Caco-2 (cell line): ENCODE data around the gene MKRN1. TPM values are rescaled to one million over a fixed set of nuclear protein-coding genes. Genes with fewer than 3 reads are reported as not detected.
"Not testable (repeated sequence)": the region's sequence is repeated elsewhere in the genome, so short reads cannot be mapped to it uniquely, and the experiment has no call there.

ENCODE experiments used
- BruUV-seq: library from RNA; stranded (reverse); fragments of 400-500 nt; replicated peaks from 2 replicates; lab custom pipeline; 2021; lab: Mats Ljungman, UMichigan
- CTCF ChIA-PET: fragments of 300-600 bp; sonication (Branson Sonifier 250); formaldehyde crosslinking; loops from one replicate; lab custom pipeline; 2022; ENCODE audit warnings: antibody characterized with exemption; lab: Charles Lee
- POLR2A ChIA-PET: fragments of 300-600 bp; sonication (Branson Sonifier 250); formaldehyde crosslinking; loops from one replicate; lab custom pipeline; 2022; ENCODE audit warnings: antibody characterized with exemption; lab: Charles Lee
- DNase-seq, 2 experiments: peaks; one replicate each; pipeline versions ENCODE4 v3.0.0 to v3.0.0-alpha.2; 2020 to 2022
- H3K27me3 ChIP-seq: replicated peaks from 2 replicates; pipeline ENCODE4 v1.6.0; 2011; ENCODE audit warnings: low read length; ENCODE audit not compliant: control insufficient read depth, insufficient read depth
- H3K36me3 ChIP-seq: 2 replicates; pipeline ENCODE4 v1.5.1; 2011; ENCODE audit warnings: low read length; ENCODE audit not compliant: control insufficient read depth, insufficient read depth
- H3K4me1 ChIP-seq: fragments of 250-450 bp; sonication (Bioruptor Pico); 2 replicates; pipeline ENCODE4 v1.5.1; 2020; ENCODE audit warnings: mild to moderate bottlenecking
- H3K4me3 ChIP-seq: 2 replicates; pipeline ENCODE4 v1.5.1; 2011; ENCODE audit warnings: low read depth, mild to moderate bottlenecking, control low read depth, low read length
- H3K9me3 ChIP-seq: fragments of 250-450 bp; sonication (Bioruptor Pico); 2 replicates; pipeline ENCODE4 v1.5.1; 2020; ENCODE audit warnings: mild to moderate bottlenecking, moderate library complexity
- H3K27ac Mint-ChIP-seq: one replicate; pipeline ENCODE4 v1.8.0; 2022; ENCODE audit warnings: mixed read lengths; ENCODE audit not compliant: unreplicated experiment
- H3K27me3 Mint-ChIP-seq: one replicate; pipeline ENCODE4 v1.8.0; 2022; ENCODE audit warnings: mixed read lengths; ENCODE audit not compliant: insufficient read depth, unreplicated experiment
- H3K36me3 Mint-ChIP-seq: one replicate; pipeline ENCODE4 v1.8.0; 2022; ENCODE audit warnings: mild to moderate bottlenecking, mixed read lengths; ENCODE audit not compliant: insufficient read depth, unreplicated experiment
- H3K4me1 Mint-ChIP-seq: one replicate; pipeline ENCODE4 v1.8.0; 2022; ENCODE audit warnings: low read depth, mixed read lengths; ENCODE audit not compliant: unreplicated experiment
- H3K4me3 Mint-ChIP-seq: one replicate; pipeline ENCODE4 v1.8.0; 2022; ENCODE audit warnings: mild to moderate bottlenecking, moderate library complexity, mixed read lengths; ENCODE audit not compliant: unreplicated experiment
- H3K9me3 Mint-ChIP-seq: one replicate; pipeline ENCODE4 v1.8.0; 2022; ENCODE audit warnings: mixed read lengths; ENCODE audit not compliant: unreplicated experiment
- intact Hi-C: fragments of 100-400 bp; cut with micrococcal nuclease; formaldehyde crosslinking; loops from one replicate; pipeline ENCODE4 v1.10.0; 2022; ENCODE audit not compliant: unreplicated experiment
- total RNA-seq: library from RNA; stranded (reverse); gene quantifications from 2 replicates; pipeline ENCODE4 v1.2.3, GENCODE V29; 2022
- TF ChIP-seq, protein P1 (sequence below), 2 experiments: fragments of 200-600 bp in 1 of 2; IDR thresholded peaks; 1 replicate in 1 of 2; 2 replicates in 1 of 2; pipeline versions ENCODE4 v1.5.1 to v1.8.0; 2011 to 2022; ENCODE audit warnings: antibody characterized with exemption in 1 of 2, control low read depth in 1 of 2, inconsistent platforms in 1 of 2, low read depth in 1 of 2, low read length in 1 of 2, mild to moderate bottlenecking in 1 of 2, moderate library complexity in 1 of 2; ENCODE audit not compliant: insufficient read depth in 1 of 2, severe bottlenecking in 1 of 2, unreplicated experiment in 1 of 2

Gene MKRN1
- total RNA-seq, 1 experiment from 2014 or later: 73.0 TPM

DNA sequence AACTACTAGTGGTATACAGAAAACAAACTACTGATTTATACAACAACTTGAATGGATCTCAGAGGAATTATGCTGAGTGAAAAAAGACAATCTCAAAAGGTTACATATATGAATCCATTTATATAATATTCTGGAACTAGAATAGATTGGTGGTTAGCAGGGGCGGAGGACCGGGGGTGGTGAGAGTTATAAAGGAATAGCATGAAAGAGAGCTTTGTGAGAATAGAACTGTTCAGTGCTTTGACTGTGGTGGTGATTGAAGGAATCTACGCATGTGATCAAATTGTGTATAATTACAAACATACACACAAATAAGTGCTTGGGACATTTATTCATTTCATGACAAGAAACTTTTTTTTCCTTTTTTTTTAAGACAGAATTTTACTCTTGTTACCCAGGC, 55.8 kb downstream of the MKRN1 start:
- TF ChIP-seq, protein P1, sequence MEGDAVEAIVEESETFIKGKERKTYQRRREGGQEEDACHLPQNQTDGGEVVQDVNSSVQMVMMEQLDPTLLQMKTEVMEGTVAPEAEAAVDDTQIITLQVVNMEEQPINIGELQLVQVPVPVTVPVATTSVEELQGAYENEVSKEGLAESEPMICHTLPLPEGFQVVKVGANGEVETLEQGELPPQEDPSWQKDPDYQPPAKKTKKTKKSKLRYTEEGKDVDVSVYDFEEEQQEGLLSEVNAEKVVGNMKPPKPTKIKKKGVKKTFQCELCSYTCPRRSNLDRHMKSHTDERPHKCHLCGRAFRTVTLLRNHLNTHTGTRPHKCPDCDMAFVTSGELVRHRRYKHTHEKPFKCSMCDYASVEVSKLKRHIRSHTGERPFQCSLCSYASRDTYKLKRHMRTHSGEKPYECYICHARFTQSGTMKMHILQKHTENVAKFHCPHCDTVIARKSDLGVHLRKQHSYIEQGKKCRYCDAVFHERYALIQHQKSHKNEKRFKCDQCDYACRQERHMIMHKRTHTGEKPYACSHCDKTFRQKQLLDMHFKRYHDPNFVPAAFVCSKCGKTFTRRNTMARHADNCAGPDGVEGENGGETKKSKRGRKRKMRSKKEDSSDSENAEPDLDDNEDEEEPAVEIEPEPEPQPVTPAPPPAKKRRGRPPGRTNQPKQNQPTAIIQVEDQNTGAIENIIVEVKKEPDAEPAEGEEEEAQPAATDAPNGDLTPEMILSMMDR (IDR thresholded peaks at IDR 0.05; ENCODE audit: insufficient read depth in 1 of 2, low read depth in 1 of 2, low read length in 1 of 2, severe bottlenecking in 1 of 2, unreplicated experiment in 1 of 2): no peak
- Mint-ChIP-seq H3K4me3 (no peak overlapping the region), H3K36me3 (no peaks in the 10 kb centered on the region), H3K27me3 (no peaks in the 10 kb centered on the region), H3K4me1 (no peaks in the 10 kb centered on the region), H3K27ac (no peak overlapping the region), H3K9me3 (no peaks in the 10 kb centered on the region)
- no peaks in the 10 kb centered on the region for H3K9me3 ChIP-seq
- intact Hi-C loops: no loop called here
- ChIA-PET CTCF (no interaction called here), POLR2A (no interaction called here)
- BruUV-seq: no TSS peak
- H3K4me1 ChIP-seq: no peaks in the 10 kb centered on the region
- H3K36me3 ChIP-seq: no peaks in the 10 kb centered on the region
- DNase-seq: no peak
- H3K27me3 ChIP-seq: no peaks in the 10 kb centered on the region
- no peak overlapping the region for H3K4me3 ChIP-seq

DNA sequence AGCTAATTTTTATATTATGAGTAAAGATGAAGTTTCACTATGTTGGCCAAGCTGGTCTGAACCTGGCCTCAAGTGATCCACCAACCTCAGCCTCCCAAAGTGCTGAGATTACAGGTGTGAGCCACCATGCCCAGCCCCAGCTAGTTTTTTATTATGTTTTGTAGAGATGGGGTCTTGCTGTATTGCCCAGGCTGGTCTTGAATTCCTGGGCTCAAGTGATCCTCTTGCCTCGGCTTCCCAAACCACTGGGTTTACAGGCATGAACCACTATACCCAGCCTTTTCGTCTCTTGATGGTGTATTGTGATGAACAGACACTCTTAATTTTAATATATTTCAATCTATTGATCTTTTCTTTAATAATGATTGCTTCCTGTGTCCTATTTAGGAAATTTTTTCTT, 57.8 kb downstream of the MKRN1 start:
- CTCF ChIA-PET: no interaction called here
- Mint-ChIP-seq H3K27ac (no peak overlapping the region), H3K9me3 (no peaks in the 10 kb centered on the region), H3K4me1 (no peaks in the 10 kb centered on the region), H3K36me3 (no peaks in the 10 kb centered on the region), H3K4me3 (no peak overlapping the region), H3K27me3 (no peaks in the 10 kb centered on the region)
- Histone ChIP-seq H3K36me3 (no peaks in the 10 kb centered on the region), H3K9me3 (no peaks in the 10 kb centered on the region), H3K4me1 (no peaks in the 10 kb centered on the region), H3K4me3 (no peak overlapping the region), H3K27me3 (no peaks in the 10 kb centered on the region)
- POLR2A ChIA-PET: no interaction called here
- TF ChIP-seq, protein P1 (IDR thresholded peaks at IDR 0.05; ENCODE audit: insufficient read depth in 1 of 2, low read depth in 1 of 2, low read length in 1 of 2, severe bottlenecking in 1 of 2, unreplicated experiment in 1 of 2): no peak
- intact Hi-C loops: no loop called here
- no TSS peak for BruUV-seq
- no peak for DNase-seq

DNA sequence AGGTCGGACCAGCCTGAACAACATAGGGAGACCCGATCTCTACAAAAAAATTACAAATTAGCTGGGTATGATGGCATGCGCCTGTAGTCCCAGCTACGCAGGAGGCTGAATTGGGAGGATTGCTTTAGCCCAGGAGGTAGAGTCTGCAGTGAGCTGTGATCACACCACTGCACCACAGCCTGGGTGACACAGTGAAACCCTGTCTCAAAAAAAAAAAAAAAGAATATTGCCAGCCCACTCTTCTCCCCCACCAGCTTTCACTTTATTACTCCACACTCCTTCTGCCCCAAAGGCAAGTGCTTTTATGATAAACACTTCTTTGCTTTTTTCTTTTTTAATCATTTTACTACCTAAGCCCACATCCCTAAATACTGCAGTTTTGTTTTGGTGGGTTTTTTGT, 60.7 kb downstream of the MKRN1 start:
- Histone ChIP-seq H3K4me3 (no peak overlapping the region), H3K36me3 (no peaks in the 10 kb centered on the region), H3K27me3 (no peaks in the 10 kb centered on the region), H3K9me3 (no peaks in the 10 kb centered on the region), H3K4me1 (peaks cover 8% of the 10 kb centered on the region; the same call in 1 of the 2 replicates)
- intact Hi-C loops: no loop called here
- H3K27ac Mint-ChIP-seq: no peak overlapping the region
- POLR2A ChIA-PET: interaction anchor here (0.6 kb wide), 1 partner anchor 369 kb away, joined by 5 read pairs; no protein-coding TSS in a partner anchor
- no peak for DNase-seq
- no TSS peak for BruUV-seq
- no peaks in the 10 kb centered on the region for H3K36me3 Mint-ChIP-seq
- H3K9me3 Mint-ChIP-seq: no peaks in the 10 kb centered on the region
- CTCF ChIA-PET: no interaction called here
- no peaks in the 10 kb centered on the region for H3K27me3 Mint-ChIP-seq
- peaks cover 8% of the 10 kb centered on the region for H3K4me1 Mint-ChIP-seq
- H3K4me3 Mint-ChIP-seq: no peak overlapping the region
- TF ChIP-seq, protein P1 (IDR thresholded peaks at IDR 0.05; ENCODE audit: insufficient read depth in 1 of 2, low read depth in 1 of 2, low read length in 1 of 2, severe bottlenecking in 1 of 2, unreplicated experiment in 1 of 2): no peak

DNA sequence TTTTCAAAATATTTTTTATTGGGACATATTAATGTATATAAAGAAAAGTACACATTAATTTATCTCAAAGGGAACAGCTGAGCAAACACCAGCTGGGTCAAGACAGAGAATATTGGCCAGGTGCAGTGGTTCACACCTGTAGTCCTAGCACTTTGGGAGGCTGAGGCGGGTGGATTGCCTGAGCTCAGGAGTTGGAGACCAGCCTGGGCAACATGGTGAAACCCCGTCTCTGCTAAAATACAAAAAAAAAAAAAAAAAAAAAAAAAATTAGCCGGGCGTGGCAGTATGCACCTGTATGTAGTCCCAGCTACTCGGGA, 61.2 kb downstream of the MKRN1 start:
- intact Hi-C loops, H3K27me3 ChIP-seq, H3K4me3 ChIP-seq, H3K9me3 Mint-ChIP-seq, BruUV-seq, H3K4me1 ChIP-seq, H3K36me3 Mint-ChIP-seq, H3K4me3 Mint-ChIP-seq, H3K27ac Mint-ChIP-seq, DNase-seq, H3K27me3 Mint-ChIP-seq, H3K36me3 ChIP-seq, POLR2A ChIA-PET, H3K9me3 ChIP-seq, H3K4me1 Mint-ChIP-seq: not testable (repeated sequence)
- CTCF ChIA-PET: interaction anchor here (0.6 kb wide), 1 partner anchor 1419 kb away, joined by 4 read pairs; no protein-coding TSS in a partner anchor
